Dedifferentiated amniotic fluid mesenchymal stem cell (primary cell): ENCODE data around the gene PCDH8.

Source experiments
- DNase-seq: peaks from one replicate; pipeline ENCODE4 v3.0.0-alpha.2; 2016; ENCODE audit errors: extremely low spot score

The PCDH8 gene

GRCh38 chr13:52848455-52849195, at the start of gene PCDH8:
PCDH8 (minus strand) TSS chr13:52848640; CDS start chr13:52848436, 204 bp downstream.
- DNase-seq, result no peak

- no peak for DNase-seq
Measured at GRCh38 chr13:52896827-52897659, 48.6 kb upstream of the PCDH8 start.

GRCh38 chr13:52894413-52894812, 46.0 kb upstream of the PCDH8 start:
- no peak for DNase-seq

DNA sequence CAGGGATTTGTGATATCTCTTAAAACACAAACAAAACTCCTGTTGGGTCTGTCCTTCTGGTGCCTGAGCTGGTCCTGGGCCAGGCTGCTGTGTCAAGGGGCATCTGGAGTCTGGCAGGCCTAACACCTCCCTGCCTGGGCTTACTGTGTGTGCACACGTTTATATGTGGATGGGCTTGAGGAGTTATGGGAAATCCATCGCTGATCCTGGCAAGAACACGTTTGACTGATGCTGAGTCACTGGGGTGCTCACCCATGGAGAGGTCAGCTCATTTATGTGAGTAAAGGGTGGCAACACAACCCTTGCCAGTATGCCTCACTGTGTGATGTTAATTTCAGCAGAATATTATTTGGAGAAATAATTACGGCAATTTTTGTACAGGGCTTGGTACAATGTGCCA, 44.5 kb upstream of the PCDH8 start:
- no peak for DNase-seq

DNA sequence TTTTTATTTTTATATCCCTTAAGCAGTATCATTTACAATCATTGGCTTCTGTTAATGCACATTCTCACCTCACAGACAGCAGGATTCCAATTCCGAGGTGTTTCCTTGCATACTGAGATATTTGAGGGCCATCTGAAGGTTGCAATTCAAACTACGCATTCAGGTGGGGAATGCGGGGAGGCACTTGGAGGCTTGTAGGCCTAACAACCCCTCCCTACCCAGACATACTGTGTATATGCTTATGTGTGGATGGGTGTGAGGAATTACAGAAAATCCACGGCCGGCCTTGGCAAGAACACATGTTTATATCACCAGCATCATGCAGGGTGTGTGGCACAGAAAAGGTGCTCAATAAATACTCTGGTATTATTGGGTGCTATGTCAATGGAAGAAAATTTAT, 43.3 kb upstream of the PCDH8 start:
- no peak for DNase-seq

DNA sequence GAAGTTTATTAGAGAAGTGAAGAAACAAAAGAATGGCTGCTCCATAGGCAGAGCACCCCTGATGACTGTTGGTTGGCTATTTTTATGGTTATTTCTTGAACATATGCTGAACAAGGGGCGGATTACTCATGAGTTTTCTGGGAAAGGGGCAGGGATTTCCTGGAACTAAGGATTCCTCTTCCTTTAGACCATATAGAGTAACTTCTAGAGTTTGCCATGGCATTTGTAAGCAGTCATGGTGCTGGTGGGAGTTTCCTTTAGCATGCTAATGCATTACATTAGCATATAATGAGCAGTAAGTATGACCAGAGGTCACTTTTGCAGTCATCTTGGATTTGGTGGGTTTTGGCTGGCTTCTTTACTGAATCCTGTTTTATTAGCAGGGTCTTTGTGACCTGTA, 38.7 kb upstream of the PCDH8 start:
- no peak for DNase-seq

DNA sequence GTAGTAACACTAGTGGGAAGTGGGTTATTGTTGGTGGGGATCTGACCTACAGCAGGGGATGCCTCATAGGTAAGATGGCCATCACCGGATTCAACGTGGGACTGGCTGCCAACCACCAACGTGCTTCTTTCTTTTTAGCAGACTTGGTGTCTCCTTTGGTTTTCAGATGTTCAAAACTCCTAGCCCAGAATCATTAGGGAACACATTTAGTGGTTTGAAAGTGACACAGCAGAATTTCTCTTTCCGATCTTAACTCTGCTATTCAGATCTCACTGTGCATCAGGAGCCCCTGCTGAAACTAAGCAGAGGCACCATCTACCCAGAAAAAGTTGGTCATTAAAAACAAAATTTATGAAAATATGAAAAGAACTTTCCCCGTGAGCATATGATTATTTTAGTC, 36.7 kb upstream of the PCDH8 start:
- no peak for DNase-seq

GRCh38 chr13:52884429-52885010, 36.1 kb upstream of the PCDH8 start:
- DNase-seq, result no peak

DNA sequence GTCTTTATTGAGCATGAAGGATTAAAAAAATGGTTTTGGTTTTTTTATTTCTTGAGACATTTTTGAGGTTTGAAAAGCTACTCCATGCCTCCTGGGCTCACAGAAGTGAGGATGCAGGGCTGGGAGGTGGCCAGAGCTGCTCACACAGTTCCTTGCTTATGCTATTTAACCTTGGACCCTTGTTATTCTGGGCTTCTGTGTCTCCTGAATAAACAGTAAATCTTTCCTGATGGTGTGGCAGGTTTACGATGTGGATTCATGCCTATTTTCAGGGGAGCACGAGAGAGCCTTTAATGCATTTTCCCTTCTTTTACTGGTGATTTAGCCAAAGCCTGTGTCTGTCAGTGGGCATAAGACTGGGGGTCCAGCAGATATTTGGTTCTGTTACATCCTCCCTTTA, 34.3 kb upstream of the PCDH8 start:
- DNase-seq, result no peak

DNA sequence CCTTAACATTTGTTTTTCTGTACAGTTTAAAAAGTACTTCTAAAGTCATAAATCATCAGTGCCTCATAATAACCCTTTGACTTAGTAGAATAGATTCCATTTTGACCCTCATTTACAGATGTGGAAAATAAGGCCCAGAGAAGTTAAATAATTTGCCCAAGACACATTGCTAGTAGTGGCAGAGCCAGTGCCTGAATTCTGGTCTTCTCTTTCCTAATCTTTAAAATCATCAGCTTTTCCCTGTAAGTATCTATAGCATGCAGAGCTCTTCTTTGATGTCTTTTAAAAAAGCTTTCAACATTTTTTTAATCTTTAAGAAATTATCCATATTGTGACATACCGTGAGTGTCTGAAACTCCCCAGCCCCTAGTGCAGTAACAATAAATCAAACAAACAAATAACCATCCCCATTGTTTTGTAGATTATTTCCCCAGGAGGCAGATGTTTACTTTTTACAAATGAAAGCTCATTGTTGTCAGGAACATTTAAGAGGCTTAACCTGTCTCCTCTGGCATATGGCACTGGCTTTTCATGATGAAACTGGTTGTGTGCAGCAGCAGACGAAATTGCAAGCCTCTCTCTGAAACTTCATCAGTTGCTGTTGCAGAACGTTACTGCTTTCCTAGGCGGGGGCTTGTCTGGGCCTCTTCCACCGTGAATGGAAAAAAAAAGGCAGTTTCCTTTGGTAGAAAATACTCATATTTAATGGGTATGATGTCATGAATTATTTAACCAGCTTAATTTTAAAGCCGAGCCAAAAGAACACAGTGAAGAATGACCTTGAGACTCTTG, 31.7 kb upstream of the PCDH8 start:
- DNase-seq, result no peak

DNA sequence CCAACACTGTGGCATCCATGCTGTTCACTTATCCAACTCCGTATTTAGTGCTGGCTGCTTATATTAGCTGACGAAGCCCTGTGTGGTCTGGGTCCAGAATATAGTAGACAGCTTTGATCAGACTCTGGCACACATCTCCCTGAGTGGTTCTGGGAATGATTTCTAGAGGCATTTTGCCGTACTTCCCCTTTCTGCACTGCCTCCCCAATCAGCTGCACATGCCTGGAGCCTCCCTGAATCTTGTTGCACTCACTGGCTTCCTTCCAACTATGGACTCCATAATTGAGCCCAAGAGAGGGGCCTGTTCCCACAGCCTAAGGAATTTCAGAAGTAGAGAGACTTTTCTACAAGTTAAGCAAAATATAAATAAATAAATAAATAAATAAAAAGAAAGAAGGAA, 30.4 kb upstream of the PCDH8 start:
- no peak for DNase-seq

- no peak for DNase-seq
Measured at GRCh38 chr13:52870143-52870542, 21.7 kb upstream of the PCDH8 start.

- DNase-seq, result no peak
Measured at GRCh38 chr13:52869621-52870020, 21.2 kb upstream of the PCDH8 start.

- DNase-seq, result no peak
Measured at GRCh38 chr13:52869050-52869449, 20.6 kb upstream of the PCDH8 start.

GRCh38 chr13:52868190-52868589, 19.8 kb upstream of the PCDH8 start:
- no peak for DNase-seq

GRCh38 chr13:52864941-52865340, 16.5 kb upstream of the PCDH8 start:
- no peak for DNase-seq

- no peak for DNase-seq
Measured at GRCh38 chr13:52862358-52863206, 14.1 kb upstream of the PCDH8 start.

- no peak for DNase-seq
Measured at GRCh38 chr13:52852444-52852843, 4.0 kb upstream of the PCDH8 start.

DNA sequence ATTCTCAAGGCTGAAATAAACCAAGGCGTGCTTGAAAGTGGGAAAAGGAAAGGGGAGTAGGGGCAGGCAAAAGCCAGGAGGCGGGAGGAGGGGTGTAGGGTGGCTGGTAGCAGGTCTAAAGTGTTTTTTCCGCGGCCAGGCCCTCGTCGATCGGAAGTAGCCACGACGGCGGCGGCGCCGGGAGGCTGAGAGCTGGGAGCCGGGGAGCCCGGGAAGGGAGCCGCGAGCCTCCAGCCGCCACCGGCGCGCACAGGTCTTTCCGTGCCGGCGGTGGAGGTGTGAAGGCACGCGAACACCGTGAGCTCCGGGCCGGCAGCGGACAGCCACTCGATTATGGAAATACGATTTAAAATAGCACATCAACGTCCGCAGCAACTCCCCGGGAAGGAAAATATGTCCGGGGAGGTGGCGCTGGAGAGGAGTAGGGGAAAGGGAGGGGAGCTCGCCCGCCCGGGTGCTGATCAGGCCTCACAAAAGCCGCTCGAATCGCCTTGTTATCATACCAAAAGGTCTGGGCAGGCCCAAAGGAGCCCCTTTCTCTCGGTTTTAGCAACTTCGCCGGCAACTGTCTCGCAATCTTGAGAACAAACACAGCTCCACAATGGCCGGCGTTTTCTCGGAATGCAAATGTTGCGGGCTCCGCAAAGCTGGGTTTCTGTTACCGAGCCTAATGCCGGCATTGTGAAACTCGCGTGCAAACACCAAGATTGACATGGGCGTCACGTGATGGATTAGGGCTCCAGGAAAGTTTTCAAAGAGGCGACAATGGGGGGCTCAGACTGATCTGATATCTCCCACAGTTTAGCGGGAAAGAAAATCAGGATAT, 2.9 kb upstream of the PCDH8 start:
- DNase-seq, result no peak
